Suprapubic skin (tissue), 4 donors: Measurements from ENCODE around the gene FAF1.

Source experiments
- CTCF ChIP-seq, 2 donors: fragments of 200-600 bp in 1 of 2; fragments of 450-650 bp in 1 of 2; sonication (generic) in 1 of 2; IDR thresholded peaks; one replicate each; pipeline ENCODE4 v1.5.1; 2016 to 2019; ENCODE audit warnings: antibody characterized with exemption in 2 of 2, mild to moderate bottlenecking in 1 of 2, moderate library complexity in 1 of 2
- EP300 ChIP-seq: sonication (generic); formaldehyde crosslinking; IDR thresholded peaks from one replicate; pipeline ENCODE4 v1.6.1; 2017; ENCODE audit warnings: antibody characterized with exemption
- POLR2AphosphoS5 ChIP-seq, 3 donors: sonication (generic); formaldehyde crosslinking; IDR thresholded peaks; one replicate each; pipeline ENCODE4 v1.6.1; 2017; ENCODE audit warnings: antibody characterized with exemption in 3 of 3

GRCh38 chr1:50531027-50531426 is 429.0 kb downstream of the FAF1 start:
- TF ChIP-seq EP300 (no peak), CTCF (IDR thresholded peaks at IDR 0.05) (no peak), POLR2AphosphoS5 (IDR thresholded peaks at IDR 0.05) (no peak)
